Adrenal gland (tissue), 5 donors: ENCODE measurements around the gene CDC25C.

Source experiments
- CTCF ChIP-seq, 6 experiments: fragments of 450-650 bp in 4 of 6; fragments of 200-600 bp in 2 of 6; sonication (generic) in 1 of 6; IDR thresholded peaks; 1 replicate in 5 of 6; 2 replicates in 1 of 6; pipeline versions ENCODE4 v1.5.1 to v1.8.0; 2016 to 2021; ENCODE audit warnings: antibody characterized with exemption in 6 of 6, mild to moderate bottlenecking in 2 of 6, moderate library complexity in 1 of 6
- POLR2A ChIP-seq, 2 donors: fragments of 450-650 bp; IDR thresholded peaks; one replicate each; pipeline ENCODE4 v1.6.1; 2017; ENCODE audit warnings: antibody characterized with exemption in 2 of 2, mild to moderate bottlenecking in 2 of 2, moderate library complexity in 1 of 2
- donor health status: DM: no; HTN: no; CAD: no.

- TF ChIP-seq POLR2A (IDR thresholded peaks at IDR 0.05) (no peak), CTCF (IDR thresholded peaks at IDR 0.05) (no peak)
Measured at GRCh38 chr5:138241688-138242571, 89.7 kb downstream of the CDC25C start.
